Endothelial cell of umbilical vein (primary cell): Measurements from ENCODE around the gene PRKAB2. TPM values are rescaled to one million over a fixed set of nuclear protein-coding genes. Genes with fewer than 3 reads are reported as not detected.

Experiments used
- BruUV-seq: library from RNA; stranded (reverse); fragments of 400-500 nt; replicated peaks from 2 replicates; lab custom pipeline; 2021; lab: Mats Ljungman, UMichigan
- CTCF ChIA-PET: fragments of 300-600, 350-600 bp; sonication (Branson Sonifier 250); formaldehyde crosslinking; loops from one replicate; lab custom pipeline; 2021; ENCODE audit warnings: antibody characterized with exemption, inconsistent platforms; lab: Charles Lee
- POLR2A ChIA-PET: fragments of 300-600, 350-600 bp; sonication (Branson Sonifier 250); formaldehyde crosslinking; loops from one replicate; lab custom pipeline; 2021; ENCODE audit warnings: antibody characterized with exemption, inconsistent platforms; lab: Charles Lee
- DNase-seq: peaks from one replicate; pipeline ENCODE4 v3.0.0-alpha.2; 2011; ENCODE audit warnings: low read depth, low spot score
- FAIRE-seq: peaks from 2 replicates; lab custom pipeline; 2011; peaks lifted over from hg19 to GRCh38; lab: Jason Lieb, UNC
- H2AFZ ChIP-seq: 2 replicates; pipeline ENCODE4 v1.6.0; 2012; ENCODE audit warnings: low read depth, low read length, control low read depth, inconsistent platforms
- H3K27ac ChIP-seq: 2 replicates; pipeline ENCODE4 v1.5.1; 2011; ENCODE audit warnings: low read depth, mild to moderate bottlenecking, control low read depth, low read length, moderate library complexity; ENCODE audit not compliant: insufficient read depth
- H3K27me3 ChIP-seq, 2 experiments: 2 replicates each; pipeline versions ENCODE4 v1.6.0 to v1.6.1; 2011; ENCODE audit warnings: low read length in 2 of 2, mixed read lengths in 1 of 2; ENCODE audit not compliant: control insufficient read depth in 2 of 2, insufficient read depth in 2 of 2
- H3K36me3 ChIP-seq, 2 experiments: 2 replicates in 1 of 2; 3 replicates in 1 of 2; pipeline ENCODE4 v1.5.1; 2011; ENCODE audit warnings: low read length in 2 of 2, mild to moderate bottlenecking in 1 of 2, moderate library complexity in 1 of 2; ENCODE audit not compliant: control insufficient read depth in 2 of 2, insufficient read depth in 2 of 2; ENCODE audit errors: extremely low read depth in 1 of 2
- H3K4me1 ChIP-seq: 3 replicates; pipeline ENCODE4 v1.5.1; 2011; ENCODE audit warnings: mild to moderate bottlenecking, low read length; ENCODE audit not compliant: control insufficient read depth, insufficient read depth; ENCODE audit errors: extremely low read depth
- H3K4me2 ChIP-seq: 2 replicates; pipeline ENCODE4 v1.6.1; 2011; ENCODE audit warnings: low read length, control low read depth, mixed read lengths; ENCODE audit not compliant: insufficient read depth
- H3K4me3 ChIP-seq, 3 experiments: fragments of 200-600 bp in 1 of 3; sonication (generic), shearing (Covaris generic) in 1 of 3; replicated peaks in 1 of 3; 2 replicates each; pipeline ENCODE4 v1.5.1; 2011 to 2016; ENCODE audit warnings: control low read depth in 3 of 3, low read length in 3 of 3, mild to moderate bottlenecking in 2 of 3, inconsistent platforms in 1 of 3, low read depth in 1 of 3, moderate library complexity in 1 of 3; ENCODE audit not compliant: insufficient read depth in 1 of 3
- H3K79me2 ChIP-seq: 2 replicates; pipeline ENCODE4 v1.6.0; 2012; ENCODE audit warnings: low read length, inconsistent platforms; ENCODE audit not compliant: control insufficient read depth, insufficient read depth
- H3K9ac ChIP-seq: replicated peaks from 2 replicates; pipeline ENCODE3; 2011; ENCODE audit warnings: low read length, control low read depth; ENCODE audit not compliant: insufficient read depth; ENCODE audit errors: extremely low read depth
- H3K9me1 ChIP-seq: replicated peaks from 3 replicates; pipeline ENCODE4 v1.6.0; 2011; ENCODE audit warnings: mild to moderate bottlenecking, low read length; ENCODE audit not compliant: control insufficient read depth, insufficient read depth; ENCODE audit errors: extremely low read depth
- H3K9me3 ChIP-seq: replicated peaks from 2 replicates; pipeline ENCODE4 v1.5.1; 2012; ENCODE audit warnings: low read length, inconsistent platforms; ENCODE audit not compliant: control insufficient read depth, insufficient read depth
- H4K20me1 ChIP-seq: replicated peaks from 2 replicates; pipeline ENCODE3; 2011; ENCODE audit warnings: mild to moderate bottlenecking, low read length; ENCODE audit not compliant: control insufficient read depth, insufficient read depth; ENCODE audit errors: extremely low read depth
- EZH2 ChIP-seq: IDR thresholded peaks from 2 replicates; pipeline ENCODE4 v1.6.1; 2012; ENCODE audit warnings: borderline replicate concordance, low read depth, mild to moderate bottlenecking, moderate library complexity, low read length, inconsistent platforms; ENCODE audit not compliant: severe bottlenecking
- FOS ChIP-seq: IDR thresholded peaks from 2 replicates; pipeline ENCODE4 v1.6.1; 2011; ENCODE audit warnings: mild to moderate bottlenecking, low read length, moderate library complexity, borderline replicate concordance; ENCODE audit not compliant: insufficient read depth
- GATA2 ChIP-seq: IDR thresholded peaks from 2 replicates; pipeline ENCODE4 v1.7.0; 2011; ENCODE audit warnings: low read depth, mild to moderate bottlenecking, moderate library complexity, mixed read lengths, low read length; ENCODE audit not compliant: insufficient read length, insufficient read depth
- JUN ChIP-seq: IDR thresholded peaks from 2 replicates; pipeline ENCODE4 v1.6.1; 2011; ENCODE audit warnings: borderline replicate concordance, low read depth; ENCODE audit not compliant: insufficient read length, insufficient read depth
- MYC ChIP-seq: IDR thresholded peaks from one replicate; pipeline ENCODE4 v1.6.1; 2011; ENCODE audit warnings: mild to moderate bottlenecking, low read depth, low read length
- POLR2A ChIP-seq: IDR thresholded peaks from 2 replicates; pipeline ENCODE4 v1.6.1; 2012; ENCODE audit warnings: low read depth, mild to moderate bottlenecking, control low read depth, low read length
- POLR2AphosphoS5 ChIP-seq: IDR thresholded peaks from 2 replicates; pipeline ENCODE4 v1.6.1; 2012; ENCODE audit warnings: low read depth, mild to moderate bottlenecking, control low read depth, low read length, moderate library complexity; ENCODE audit not compliant: insufficient read depth
- dilution Hi-C: fragments of 300-500 bp; cut with MboI; formaldehyde crosslinking; loops from one replicate; pipeline ENCODE4 v1.15.0; 2019; ENCODE audit warnings: low sequenced_read_pairs; ENCODE audit not compliant: extremely low pct_ligation_motif_present
- intact Hi-C: fragments of 100-400 bp; cut with micrococcal nuclease; formaldehyde crosslinking; loops from one replicate; pipeline ENCODE4 v1.10.0; 2022
- polyA plus RNA-seq, 4 experiments: library from polyadenylated mRNA; depleted of rRNA in 3 of 4; stranded (reverse) in 3 of 4; unstranded in 1 of 4; fragments of >200 nt; gene quantifications; 2 replicates each; pipeline versions ENCODE4 v1.2.1 to v1.2.3, GENCODE V29; 2011 to 2012; ENCODE audit warnings: missing spikeins in 1 of 4
- total RNA-seq: library from RNA; stranded (reverse); gene quantifications from 2 replicates; pipeline ENCODE4 v1.2.3, GENCODE V29; 2021
- TF ChIP-seq, protein P1 (sequence below), 2 donors: IDR thresholded peaks; 1 replicate in 1 of 2; 2 replicates in 1 of 2; pipeline ENCODE4 v1.5.1; 2011; ENCODE audit warnings: low read length in 2 of 2, mild to moderate bottlenecking in 2 of 2, moderate library complexity in 2 of 2, control low read depth in 1 of 2, inconsistent platforms in 1 of 2, low read depth in 1 of 2; ENCODE audit not compliant: insufficient read depth in 1 of 2; ENCODE audit errors: extremely low read depth in 1 of 2
- TF ChIP-seq, protein P2 (sequence below): IDR thresholded peaks from 2 replicates; pipeline ENCODE4 v1.6.1; 2011; ENCODE audit not compliant: insufficient read depth, insufficient read length

The PRKAB2 gene
- total and polyA plus RNA-seq, 2 donors (not counting 3 experiments of a cell fraction or from before 2014, with no cell fraction given) = 6.2 to 7.4 TPM

DNA sequence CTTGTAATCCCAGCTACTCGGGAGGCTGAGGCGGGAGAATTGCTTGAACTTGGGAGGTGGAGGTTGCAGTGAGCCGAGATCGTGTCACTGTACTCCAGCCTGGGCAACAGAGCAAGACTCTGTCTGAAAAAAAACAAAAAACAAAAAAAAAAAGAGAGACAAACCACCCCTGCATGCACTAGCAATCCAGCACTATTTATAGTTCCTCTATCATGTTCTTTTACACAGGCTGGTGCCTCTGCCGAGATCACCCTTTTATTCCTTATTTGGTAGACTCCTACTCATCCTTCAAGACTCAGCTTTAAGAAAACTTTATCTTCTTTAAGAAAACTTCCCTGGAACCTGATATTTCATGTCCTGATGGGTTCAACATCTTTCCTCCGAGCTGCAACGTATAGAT is 42.1 kb upstream of the PRKAB2 start:
- Histone ChIP-seq H3K4me1 (no peaks in the 10 kb centered on the region), H3K27ac (no peak overlapping the region), H3K4me2 (no peak overlapping the region), H4K20me1 (no peaks in the 10 kb centered on the region), H2AFZ (no peak overlapping the region), H3K36me3 (no peaks in the 10 kb centered on the region), H3K9me3 (no peaks in the 10 kb centered on the region), H3K79me2 (no peaks in the 10 kb centered on the region), H3K9ac (no peak overlapping the region), H3K4me3 (no peak overlapping the region), H3K9me1 (no peaks in the 10 kb centered on the region), H3K27me3 (no peaks in the 10 kb centered on the region)
- POLR2A ChIA-PET = no interaction called here
- no TSS peak for BruUV-seq
- dilution Hi-C loops = no loop called here
- FAIRE-seq = no peak
- TF ChIP-seq MYC (no peak), GATA2 (no peak), EZH2 (no peak), POLR2A (no peak), POLR2AphosphoS5 (no peak), JUN (no peak), FOS (no peak)
- TF ChIP-seq, protein P1, sequence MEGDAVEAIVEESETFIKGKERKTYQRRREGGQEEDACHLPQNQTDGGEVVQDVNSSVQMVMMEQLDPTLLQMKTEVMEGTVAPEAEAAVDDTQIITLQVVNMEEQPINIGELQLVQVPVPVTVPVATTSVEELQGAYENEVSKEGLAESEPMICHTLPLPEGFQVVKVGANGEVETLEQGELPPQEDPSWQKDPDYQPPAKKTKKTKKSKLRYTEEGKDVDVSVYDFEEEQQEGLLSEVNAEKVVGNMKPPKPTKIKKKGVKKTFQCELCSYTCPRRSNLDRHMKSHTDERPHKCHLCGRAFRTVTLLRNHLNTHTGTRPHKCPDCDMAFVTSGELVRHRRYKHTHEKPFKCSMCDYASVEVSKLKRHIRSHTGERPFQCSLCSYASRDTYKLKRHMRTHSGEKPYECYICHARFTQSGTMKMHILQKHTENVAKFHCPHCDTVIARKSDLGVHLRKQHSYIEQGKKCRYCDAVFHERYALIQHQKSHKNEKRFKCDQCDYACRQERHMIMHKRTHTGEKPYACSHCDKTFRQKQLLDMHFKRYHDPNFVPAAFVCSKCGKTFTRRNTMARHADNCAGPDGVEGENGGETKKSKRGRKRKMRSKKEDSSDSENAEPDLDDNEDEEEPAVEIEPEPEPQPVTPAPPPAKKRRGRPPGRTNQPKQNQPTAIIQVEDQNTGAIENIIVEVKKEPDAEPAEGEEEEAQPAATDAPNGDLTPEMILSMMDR (IDR thresholded peaks at IDR 0.05; ENCODE audit: extremely low read depth in 1 of 2, insufficient read depth in 1 of 2, low read depth in 1 of 2, low read length in 2 of 2) = no peak
- TF ChIP-seq, protein P2, sequence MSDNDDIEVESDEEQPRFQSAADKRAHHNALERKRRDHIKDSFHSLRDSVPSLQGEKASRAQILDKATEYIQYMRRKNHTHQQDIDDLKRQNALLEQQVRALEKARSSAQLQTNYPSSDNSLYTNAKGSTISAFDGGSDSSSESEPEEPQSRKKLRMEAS = no peak
- DNase-seq = no peak
- CTCF ChIA-PET = interaction anchor here (0.9 kb wide), 1 partner anchor 29 kb away, joined by 3 read pairs; no protein-coding TSS in a partner anchor
- intact Hi-C loops = no loop called here
